H1 (cell line): ENCODE results near the gene GALNT18. TPM values are rescaled to one million over a fixed set of nuclear protein-coding genes. Genes with fewer than 3 reads are reported as not detected.

ENCODE experiments used
- BCL11A ChIP-seq, 2 experiments: IDR thresholded peaks; one replicate each; pipeline ENCODE4 v1.6.1; 2011; ENCODE audit warnings: low read depth in 2 of 2, low read length in 2 of 2, mild to moderate bottlenecking in 2 of 2
- CBX5 ChIP-seq: fragments of 300-800, 300-1000 bp; sonication (generic); IDR thresholded peaks from 2 replicates; pipeline ENCODE4 v1.7.1; 2016; ENCODE audit warnings: antibody characterized with exemption, low read length, low read depth
- CTBP2 ChIP-seq: IDR thresholded peaks from 2 replicates; pipeline ENCODE4 v1.7.0; 2011; ENCODE audit warnings: borderline replicate concordance, mild to moderate bottlenecking, moderate library complexity, mixed read lengths, low read length; ENCODE audit not compliant: insufficient read depth, insufficient read length
- HDAC6 ChIP-seq: IDR thresholded peaks from one replicate; pipeline ENCODE4 v1.7.1; 2012; ENCODE audit warnings: low read depth, mild to moderate bottlenecking, inconsistent platforms, low read length, moderate library complexity
- KDM5A ChIP-seq: fragments of 200-600 bp; IDR thresholded peaks from 2 replicates; pipeline ENCODE4 v1.7.1; 2012; ENCODE audit warnings: mild to moderate bottlenecking, low read length, inconsistent platforms, mixed read lengths
- SIRT6 ChIP-seq: IDR thresholded peaks from one replicate; pipeline ENCODE4 v1.7.1; 2012; ENCODE audit warnings: low read length, inconsistent platforms
- SP1 ChIP-seq: IDR thresholded peaks from 2 replicates; pipeline ENCODE4 v1.6.1; 2011; ENCODE audit warnings: low read depth, low read length
- TEAD4 ChIP-seq: IDR thresholded peaks from 2 replicates; pipeline ENCODE4 v1.6.1; 2012; ENCODE audit warnings: low read depth, low read length, inconsistent platforms, mixed read lengths
- polyA plus RNA-seq, 7 experiments: library from polyadenylated mRNA; depleted of rRNA in 3 of 7; stranded (reverse) in 5 of 7; unstranded in 2 of 7; fragments of >200 nt in 5 of 7; fragments of 200-250 nt in 2 of 7; gene quantifications; 1 replicate in 5 of 7; 2 replicates in 1 of 7; 4 replicates in 1 of 7; pipeline versions ENCODE4 v1.2.1 to v1.2.3, GENCODE V29; 2011 to 2013; ENCODE audit warnings: missing spikeins in 2 of 7, mixed read lengths in 2 of 7
- total RNA-seq: library from RNA; stranded (reverse); fragmentation: NEBNext Ultra II Directional; extraction: Animal tissue kit (Norgen Biotek cat#: 25700); gene quantifications from 2 replicates; pipeline ENCODE4 v1.2.1, GENCODE V29; 2021
- TF ChIP-seq, protein P1 (sequence below): IDR thresholded peaks from 2 replicates; pipeline ENCODE4 v1.6.1; 2011; ENCODE audit warnings: low read length, improper control_type of control experiment

Gene GALNT18
- total and polyA plus RNA-seq, 2 of the 8 experiments (the other 6 are each of a cell fraction or from before 2014, with no cell fraction given) = 6.0 to 9.4 TPM

- TF ChIP-seq BCL11A (IDR thresholded peaks at IDR 0.05; ENCODE audit: low read depth in 2 of 2, low read length in 2 of 2) = no peak
- no peak for TF ChIP-seq CBX5
- no peak for TF ChIP-seq HDAC6
- TF ChIP-seq CTBP2 = no peak
- no peak for TF ChIP-seq KDM5A
- no peak for TF ChIP-seq TEAD4
- no peak for TF ChIP-seq SP1
- no peak for TF ChIP-seq SIRT6
- TF ChIP-seq, protein P1, sequence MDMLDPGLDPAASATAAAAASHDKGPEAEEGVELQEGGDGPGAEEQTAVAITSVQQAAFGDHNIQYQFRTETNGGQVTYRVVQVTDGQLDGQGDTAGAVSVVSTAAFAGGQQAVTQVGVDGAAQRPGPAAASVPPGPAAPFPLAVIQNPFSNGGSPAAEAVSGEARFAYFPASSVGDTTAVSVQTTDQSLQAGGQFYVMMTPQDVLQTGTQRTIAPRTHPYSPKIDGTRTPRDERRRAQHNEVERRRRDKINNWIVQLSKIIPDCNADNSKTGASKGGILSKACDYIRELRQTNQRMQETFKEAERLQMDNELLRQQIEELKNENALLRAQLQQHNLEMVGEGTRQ = no peak
Observed at GRCh38 chr11:11408436-11409221, 213.2 kb downstream of the GALNT18 start (continued).
